Adrenal gland (tissue), 12 donors: ENCODE results near the gene AMPD2. TPM values are rescaled to one million over a fixed set of nuclear protein-coding genes. Genes with fewer than 3 reads are reported as not detected.

Source experiments
- DNase-seq, 7 donors: peaks; one replicate each; pipeline ENCODE4 v3.0.0-alpha.2; 2019 to 2020
- H3K27ac ChIP-seq, 5 donors: fragments of 200-600 bp; sonication (generic) in 4 of 5; 1 replicate in 3 of 5; 2 replicates in 2 of 5; pipeline versions ENCODE4 v1.5.1 to v1.8.0; 2016 to 2020; ENCODE audit warnings: mild to moderate bottlenecking in 1 of 5
- H3K27me3 ChIP-seq: fragments of 200-600 bp; 2 replicates; pipeline ENCODE4 v1.8.0; 2021
- H3K36me3 ChIP-seq, 2 donors: fragments of 200-600 bp; replicated peaks in 1 of 2; 1 replicate in 1 of 2; 2 replicates in 1 of 2; pipeline versions ENCODE4 v1.5.1 to v1.8.0; 2018 to 2022
- H3K4me1 ChIP-seq, 2 donors: fragments of 200-600 bp; replicated peaks in 1 of 2; 1 replicate in 1 of 2; 2 replicates in 1 of 2; pipeline versions ENCODE4 v1.5.1 to v1.8.0; 2018 to 2021
- H3K4me3 ChIP-seq, 4 donors: fragments of 200-600 bp; sonication (generic) in 3 of 4; one replicate each; pipeline ENCODE4 v1.5.1; 2016 to 2018
- H3K9me3 ChIP-seq, 3 donors: fragments of 200-600 bp; sonication (generic) in 1 of 3; replicated peaks in 1 of 3; 1 replicate in 2 of 3; 2 replicates in 1 of 3; pipeline versions ENCODE4 v1.5.1 to v1.8.0; 2016 to 2021
- CTCF ChIP-seq, 6 experiments: fragments of 450-650 bp in 4 of 6; fragments of 200-600 bp in 2 of 6; sonication (generic) in 1 of 6; IDR thresholded peaks; 1 replicate in 5 of 6; 2 replicates in 1 of 6; pipeline versions ENCODE4 v1.5.1 to v1.8.0; 2016 to 2021; ENCODE audit warnings: antibody characterized with exemption in 6 of 6, mild to moderate bottlenecking in 2 of 6, moderate library complexity in 1 of 6
- POLR2A ChIP-seq, 2 donors: fragments of 450-650 bp; IDR thresholded peaks; one replicate each; pipeline ENCODE4 v1.6.1; 2017; ENCODE audit warnings: antibody characterized with exemption in 2 of 2, mild to moderate bottlenecking in 2 of 2, moderate library complexity in 1 of 2
- WGBS, 4 donors: extraction: QIAGEN DNeasy Blood & Tissue Kit in 2 of 4; methylation state at CpG; one replicate each; pipeline versions ENCODE4 v1.1.5 to v1.1.7; 2013 to 2017; 5-methylcytosine and 5-hydroxymethylcytosine counted together
- intact Hi-C, 2 donors: fragments of 100-400 bp; cut with DNase I; formaldehyde crosslinking; loops; one replicate each; pipeline versions ENCODE4 v1.14.1 to v1.15.0; 2022 to 2023
- polyA plus RNA-seq, 3 donors: library from polyadenylated mRNA; stranded (reverse); fragments of 200-250 nt in 2 of 3; fragments of 350-450 nt in 1 of 3; fragmentation: Illumina TruSeq in 1 of 3; extraction: RNeasy Lipid Tissue Mini Kit (QIAGEN cat#74804) in 1 of 3; gene quantifications; one replicate each; pipeline ENCODE4 v1.2.3, GENCODE V29; 2013 to 2014
- total RNA-seq, 9 donors: library from RNA; depleted of rRNA in 4 of 9; stranded (reverse); fragments of >200 nt in 4 of 9; fragments of 120-200 nt in 1 of 9; fragmentation: NEBNext Ultra II Directional in 1 of 9; extraction: Animal tissue kit (Norgen Biotek cat#: 25700) in 1 of 9; gene quantifications; one replicate each; pipeline versions ENCODE4 v1.1.0 to v1.2.4, GENCODE V29; 2013 to 2023
- donor health status: healthy with polysubstance abuse.
- donor health status: Bipolar disorder and iron deficiency.
- donor health status: DM: yes; HTN: yes; CAD: no.
- donor health status: DM: no; HTN: no; CAD: no.
- donor health status: DM: no; HTN: no; CAD: no.
- donor health status: DM: yes; HTN: yes; CAD: no.

The AMPD2 gene
- total and polyA plus RNA-seq, 12 donors, result 28.4 to 170 (median 69.2) TPM

DNA sequence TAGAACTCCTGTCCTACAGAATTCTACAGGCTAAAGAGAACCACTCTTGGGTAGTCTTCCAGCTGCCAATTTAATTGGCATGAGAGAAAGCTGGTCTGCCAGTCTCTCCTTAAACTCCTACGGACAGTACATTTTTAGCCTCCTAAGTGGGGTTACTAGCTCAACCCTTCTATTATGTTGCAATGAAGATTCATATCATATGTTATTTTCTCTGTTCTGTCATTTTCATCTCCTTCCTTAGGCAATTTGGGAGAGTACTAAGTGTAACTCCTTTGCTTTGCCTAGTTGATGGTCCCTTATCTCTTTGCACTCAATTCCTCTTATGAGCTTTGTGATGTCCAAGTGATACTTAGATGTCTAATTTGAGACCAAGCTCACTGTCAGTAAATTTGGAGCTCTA lies 14.3 kb upstream of the AMPD2 start:
- TF ChIP-seq CTCF (IDR thresholded peaks at IDR 0.05), result no peak
- no peak for TF ChIP-seq POLR2A (IDR thresholded peaks at IDR 0.05)
- Histone ChIP-seq H3K36me3 (no peaks in the 10 kb centered on the region), H3K27me3 (no peaks in the 10 kb centered on the region), H3K4me1 (no peaks in the 10 kb centered on the region), H3K9me3 (no peaks in the 10 kb centered on the region), H3K27ac (no peak overlapping the region), H3K4me3 (no peak overlapping the region)
- DNase-seq, result no peak
- intact Hi-C loops, result no loop called here
- 79 to 97% (median 90%) methylated on average over 1 of the region's 1 CpG for WGBS, 4 donors

DNA sequence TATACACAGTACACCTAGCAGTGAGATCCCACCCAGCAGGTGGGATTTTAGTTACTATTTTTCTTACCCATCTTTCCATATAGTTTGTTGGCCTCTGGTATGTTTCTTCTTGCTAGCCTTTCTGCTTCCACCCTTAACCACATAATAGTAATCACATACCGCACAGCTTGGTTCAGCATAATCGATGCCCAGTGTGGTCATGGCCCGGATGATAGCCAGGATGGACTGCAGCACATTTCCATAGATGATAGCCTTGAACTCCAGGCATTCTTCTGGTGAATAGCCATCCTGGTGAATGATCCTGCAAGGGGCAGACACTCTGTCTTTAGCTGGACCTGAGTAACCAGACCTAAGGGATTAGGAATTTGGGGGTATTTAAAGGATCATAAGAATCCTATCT lies 9.8 kb upstream of the AMPD2 start:
- WGBS, 4 donors, result 86 to 99% (median 94%) methylated on average over 3 of the region's 3 CpGs
- H3K27ac ChIP-seq, result no peak overlapping the region
- no peaks in the 10 kb centered on the region for H3K4me1 ChIP-seq
- intact Hi-C loops, result no loop called here
- no peaks in the 10 kb centered on the region for H3K27me3 ChIP-seq
- DNase-seq, result no peak
- no peaks in the 10 kb centered on the region for H3K9me3 ChIP-seq
- no peaks in the 10 kb centered on the region for H3K36me3 ChIP-seq
- TF ChIP-seq CTCF (IDR thresholded peaks at IDR 0.05), result no peak
- TF ChIP-seq POLR2A (IDR thresholded peaks at IDR 0.05), result no peak
- no peak overlapping the region for H3K4me3 ChIP-seq

DNA sequence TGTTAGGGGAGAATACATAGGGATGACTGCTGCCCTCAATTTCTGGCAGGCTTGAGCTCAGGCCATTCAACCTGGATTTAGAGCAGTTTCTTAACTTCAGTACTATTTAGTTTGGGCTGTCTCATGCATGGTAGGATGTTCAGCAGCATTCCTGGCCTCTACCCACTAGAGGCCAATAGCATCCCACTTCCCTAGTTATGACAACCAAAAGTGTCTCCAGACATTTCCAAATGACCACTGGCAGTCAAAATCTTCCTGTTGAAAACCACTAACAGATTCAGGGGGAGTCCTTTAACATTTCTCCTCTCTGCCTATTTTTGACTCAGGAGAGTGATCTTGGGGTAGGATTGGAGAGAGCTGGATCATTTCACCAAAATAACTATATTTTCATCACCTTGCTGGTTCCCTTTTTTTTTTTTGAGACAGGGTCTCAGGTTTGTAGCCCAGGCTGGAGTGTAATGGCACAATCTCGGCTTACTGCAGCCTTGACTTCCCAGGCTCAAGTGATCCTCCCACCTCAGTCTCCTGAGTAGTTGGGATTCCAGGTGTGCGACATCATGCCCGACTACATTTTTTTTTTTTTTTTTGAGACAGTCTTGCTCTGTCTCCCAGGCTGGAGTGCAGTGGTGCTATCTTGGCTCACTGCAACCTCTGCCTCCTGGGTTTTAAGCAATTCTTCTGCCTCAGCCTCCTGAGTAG lies 8.9 kb upstream of the AMPD2 start:
- no peaks in the 10 kb centered on the region for H3K4me1 ChIP-seq
- no peak overlapping the region for H3K4me3 ChIP-seq
- TF ChIP-seq CTCF (IDR thresholded peaks at IDR 0.05), result no peak
- TF ChIP-seq POLR2A (IDR thresholded peaks at IDR 0.05), result no peak
- no peaks in the 10 kb centered on the region for H3K9me3 ChIP-seq
- no peaks in the 10 kb centered on the region for H3K27me3 ChIP-seq
- intact Hi-C loops, result no loop called here
- 69 to 92% (median 76%) methylated on average over 3 of the region's 3 CpGs for WGBS, 4 donors
- no peak for DNase-seq
- no peak overlapping the region for H3K27ac ChIP-seq
- no peaks in the 10 kb centered on the region for H3K36me3 ChIP-seq

DNA sequence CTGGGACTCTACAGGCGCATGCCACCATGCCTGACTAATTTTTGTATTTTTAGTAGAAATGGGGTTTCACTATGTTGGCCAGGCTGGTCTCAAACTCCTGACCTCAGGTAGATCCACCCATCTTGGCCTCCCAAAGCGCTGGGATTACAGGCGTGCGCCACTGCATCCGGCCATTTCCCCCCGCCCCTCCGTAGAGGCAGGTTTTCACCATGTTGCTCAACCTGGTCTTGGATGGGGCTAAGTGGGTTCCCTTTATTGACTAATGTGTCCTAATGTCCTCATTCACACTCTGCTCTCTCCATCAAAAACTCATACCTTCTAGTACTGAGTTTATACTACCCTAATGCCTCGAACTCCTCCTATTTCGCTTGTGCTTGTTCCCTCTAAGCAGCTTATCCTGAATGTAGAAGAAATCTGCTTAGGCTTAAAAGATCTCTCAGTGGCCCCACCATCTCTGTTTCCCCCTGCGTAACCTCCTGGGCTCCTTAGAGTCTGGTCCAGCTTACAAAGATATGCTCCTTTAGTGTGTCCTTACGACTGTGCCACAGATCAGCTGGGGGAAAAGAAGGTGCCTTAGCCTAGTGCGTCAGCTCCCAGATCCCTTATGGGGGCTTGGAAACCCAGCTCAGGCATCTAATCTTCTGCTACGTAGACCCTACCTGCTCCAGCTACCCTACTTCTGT lies 8.2 kb upstream of the AMPD2 start:
- intact Hi-C loops, result no loop called here
- H3K4me1 ChIP-seq, result no peaks in the 10 kb centered on the region
- H3K9me3 ChIP-seq, result no peaks in the 10 kb centered on the region
- H3K27me3 ChIP-seq, result no peaks in the 10 kb centered on the region
- H3K4me3 ChIP-seq, result no peak overlapping the region
- H3K27ac ChIP-seq, result no peak overlapping the region
- 92 to 94% (median 93%) methylated on average over 13 of the region's 13 CpGs for WGBS, 4 donors
- no peak for DNase-seq
- TF ChIP-seq CTCF (IDR thresholded peaks at IDR 0.05) (no peak), POLR2A (IDR thresholded peaks at IDR 0.05) (no peak)
- no peaks in the 10 kb centered on the region for H3K36me3 ChIP-seq
